ENCODE data around the gene PHF21A.
"Not testable (repeated sequence)": the region's sequence is repeated elsewhere in the genome, so short reads cannot be mapped to it uniquely, and the experiment has no call there.

Gene PHF21A

GRCh38 chr11:45906965-45907611 is 214.2 kb downstream of the PHF21A start, which contains the start of gene FREY1:
FREY1 (minus strand) TSS chr11:45907271; CDS start chr11:45907245, 26 bp downstream.
- in situ Hi-C loops (cut with MboI; ENCODE audit: low sequenced_read_pairs) = no loop called here

GRCh38 chr11:45906096-45906682 is 215.1 kb downstream of the PHF21A start:
- in situ Hi-C loops (cut with MboI; ENCODE audit: low sequenced_read_pairs) = no loop called here

- in situ Hi-C loops (cut with MboI; ENCODE audit: low sequenced_read_pairs) = not testable (repeated sequence)
Measured at GRCh38 chr11:45905576-45905975, 215.7 kb downstream of the PHF21A start.

- in situ Hi-C loops (cut with MboI; ENCODE audit: low sequenced_read_pairs) = no loop called here
Measured at GRCh38 chr11:45905095-45905494, 216.2 kb downstream of the PHF21A start.

- in situ Hi-C loops (cut with MboI; ENCODE audit: low sequenced_read_pairs) = no loop called here
Measured at GRCh38 chr11:45904309-45904915, 216.8 kb downstream of the PHF21A start.

- in situ Hi-C loops (cut with MboI; ENCODE audit: low sequenced_read_pairs) = no loop called here
Measured at GRCh38 chr11:45902452-45903380, 218.5 kb downstream of the PHF21A start.

GRCh38 chr11:45901626-45902025 is 219.6 kb downstream of the PHF21A start:
- in situ Hi-C loops (cut with MboI; ENCODE audit: low sequenced_read_pairs) = no loop called here

GRCh38 chr11:45900916-45901617 is 220.2 kb downstream of the PHF21A start:
- in situ Hi-C loops (cut with MboI; ENCODE audit: low sequenced_read_pairs) = no loop called here

GRCh38 chr11:45900175-45900800 is 221.0 kb downstream of the PHF21A start:
- in situ Hi-C loops (cut with MboI; ENCODE audit: low sequenced_read_pairs) = not testable (repeated sequence)

GRCh38 chr11:45899448-45900174 is 221.6 kb downstream of the PHF21A start:
- in situ Hi-C loops (cut with MboI; ENCODE audit: low sequenced_read_pairs) = no loop called here

- in situ Hi-C loops (cut with MboI; ENCODE audit: low sequenced_read_pairs) = no loop called here
Measured at GRCh38 chr11:45899086-45899447, 222.2 kb downstream of the PHF21A start.

GRCh38 chr11:45897556-45897955 is 223.7 kb downstream of the PHF21A start:
- in situ Hi-C loops (cut with MboI; ENCODE audit: low sequenced_read_pairs) = no loop called here

- in situ Hi-C loops (cut with MboI; ENCODE audit: low sequenced_read_pairs) = no loop called here
Measured at GRCh38 chr11:45896422-45896984, 224.8 kb downstream of the PHF21A start.

- in situ Hi-C loops (cut with MboI; ENCODE audit: low sequenced_read_pairs) = no loop called here
Measured at GRCh38 chr11:45895553-45896259, 225.5 kb downstream of the PHF21A start.

GRCh38 chr11:45894555-45895247 is 226.6 kb downstream of the PHF21A start:
- in situ Hi-C loops (cut with MboI; ENCODE audit: low sequenced_read_pairs) = no loop called here

- in situ Hi-C loops (cut with MboI; ENCODE audit: low sequenced_read_pairs) = no loop called here
Measured at GRCh38 chr11:45892856-45893255, 228.4 kb downstream of the PHF21A start.

GRCh38 chr11:45890886-45891550 is 230.2 kb downstream of the PHF21A start:
- in situ Hi-C loops (cut with MboI; ENCODE audit: low sequenced_read_pairs) = no loop called here
